Limb (tissue), 2 donors: ENCODE data around the gene NDUFA13.

Experiments
- DNase-seq, 2 donors: peaks; one replicate each; pipeline ENCODE4 v3.0.0-alpha.2; 2016; ENCODE audit errors: extremely low spot score in 2 of 2

The NDUFA13 gene

DNA sequence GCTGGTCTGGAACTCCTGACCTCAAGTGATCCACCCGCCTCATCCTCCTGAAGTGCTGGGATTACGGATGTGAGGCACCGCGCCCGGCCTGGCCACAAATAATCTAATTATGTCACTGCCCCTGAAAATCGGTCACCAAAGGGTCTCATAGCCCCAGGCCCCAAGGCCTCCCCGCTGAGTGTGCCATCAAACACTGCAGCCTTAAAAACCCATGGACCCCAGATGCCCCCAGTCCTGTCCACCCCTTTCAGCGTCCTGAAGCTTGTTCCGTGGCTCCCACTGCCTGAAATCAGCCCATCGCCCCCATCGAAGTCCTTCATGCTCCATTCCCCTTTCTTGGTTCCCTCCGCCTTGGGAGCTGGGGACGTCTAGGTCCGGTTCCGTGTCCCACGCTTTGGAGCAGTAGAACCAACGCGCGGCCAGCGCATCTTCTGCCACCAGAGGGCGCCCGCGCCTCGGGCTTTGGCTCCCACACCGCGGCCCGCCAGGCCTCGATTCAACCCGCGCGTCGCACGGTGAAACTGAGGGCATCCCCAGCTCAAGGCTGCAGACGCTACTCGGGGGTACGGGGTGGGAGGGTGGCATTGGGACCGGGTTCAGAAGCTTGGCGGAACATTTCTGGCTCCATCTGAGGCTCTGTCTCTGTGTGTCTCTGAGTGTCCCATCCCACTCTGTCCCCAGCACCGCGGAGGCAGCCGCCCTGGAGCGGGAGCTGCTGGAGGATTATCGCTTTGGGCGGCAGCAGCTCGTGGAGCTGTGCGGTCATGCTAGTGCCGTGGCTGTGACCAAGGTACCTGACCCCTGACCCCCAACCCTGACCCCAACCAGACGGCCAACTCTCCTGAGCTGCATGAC lies 16.2 kb downstream of the NDUFA13 start:
- DNase-seq, result peak in 1 of 2 donors; percentile 88

DNA sequence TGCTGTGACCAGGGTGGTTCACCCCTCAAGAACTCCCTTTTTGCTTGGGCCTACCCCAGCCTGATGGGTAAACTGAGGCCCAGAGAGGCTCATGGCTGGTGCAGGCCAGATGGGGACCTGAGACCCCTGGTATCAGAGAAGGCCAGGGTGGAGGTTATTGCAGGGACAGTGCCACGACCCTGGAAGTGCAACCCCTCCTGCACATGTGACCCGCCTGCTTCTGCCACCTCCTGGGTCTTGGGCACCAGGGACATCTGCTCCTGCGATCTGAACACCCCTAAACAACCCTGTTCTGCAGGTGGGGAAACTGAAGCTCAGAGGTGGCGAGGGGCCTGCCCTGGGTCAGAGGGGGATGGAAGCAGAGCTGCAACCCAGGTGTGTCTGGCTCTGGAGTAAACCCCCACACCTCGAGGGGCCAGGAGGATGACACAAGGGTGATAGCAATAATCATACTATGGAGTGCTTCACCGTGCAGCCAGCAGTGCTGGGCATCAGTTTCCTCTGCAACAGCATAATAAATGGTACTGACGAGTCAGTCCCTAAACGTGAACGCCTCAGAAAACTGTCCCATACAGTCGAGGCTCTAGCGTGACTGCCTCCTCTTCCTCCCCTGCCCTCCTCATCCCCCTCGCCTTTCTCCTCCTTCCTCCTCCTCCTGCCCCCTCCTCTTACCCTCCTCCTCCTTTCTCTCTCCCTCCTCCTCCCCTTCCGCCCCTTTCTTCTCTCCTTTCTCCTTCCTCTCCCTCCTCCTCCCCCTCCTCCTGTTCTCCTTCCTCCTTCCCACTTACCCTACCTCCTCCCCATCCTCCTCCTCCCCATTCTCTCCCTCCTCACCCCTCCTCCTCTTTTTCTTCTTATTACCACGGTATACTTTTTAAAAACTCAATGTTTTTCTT lies 17.0 kb downstream of the NDUFA13 start:
- peak in 1 of 2 donors; percentile 34 for DNase-seq

DNA sequence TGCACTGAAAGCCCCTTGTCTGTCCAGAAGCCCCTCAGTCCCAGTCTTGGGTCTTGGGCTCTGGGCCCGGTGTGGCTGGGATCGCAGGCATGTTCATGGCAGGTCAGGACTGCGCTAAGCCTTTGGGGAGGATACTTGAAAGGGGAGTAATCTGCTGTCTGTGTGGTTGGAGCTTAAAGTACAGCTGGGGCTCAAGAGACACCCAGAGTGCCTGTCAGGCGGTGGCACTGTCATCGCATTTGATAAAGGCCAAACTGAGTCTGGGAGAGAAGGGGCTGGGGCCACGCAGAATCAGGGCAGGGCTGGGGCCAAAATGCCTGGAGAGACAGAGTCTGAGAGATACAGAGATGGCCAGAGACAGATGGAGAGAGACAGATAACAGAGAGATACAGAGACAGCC lies 17.8 kb downstream of the NDUFA13 start:
- DNase-seq, result peak in 1 of 2 donors; percentile 41

DNA sequence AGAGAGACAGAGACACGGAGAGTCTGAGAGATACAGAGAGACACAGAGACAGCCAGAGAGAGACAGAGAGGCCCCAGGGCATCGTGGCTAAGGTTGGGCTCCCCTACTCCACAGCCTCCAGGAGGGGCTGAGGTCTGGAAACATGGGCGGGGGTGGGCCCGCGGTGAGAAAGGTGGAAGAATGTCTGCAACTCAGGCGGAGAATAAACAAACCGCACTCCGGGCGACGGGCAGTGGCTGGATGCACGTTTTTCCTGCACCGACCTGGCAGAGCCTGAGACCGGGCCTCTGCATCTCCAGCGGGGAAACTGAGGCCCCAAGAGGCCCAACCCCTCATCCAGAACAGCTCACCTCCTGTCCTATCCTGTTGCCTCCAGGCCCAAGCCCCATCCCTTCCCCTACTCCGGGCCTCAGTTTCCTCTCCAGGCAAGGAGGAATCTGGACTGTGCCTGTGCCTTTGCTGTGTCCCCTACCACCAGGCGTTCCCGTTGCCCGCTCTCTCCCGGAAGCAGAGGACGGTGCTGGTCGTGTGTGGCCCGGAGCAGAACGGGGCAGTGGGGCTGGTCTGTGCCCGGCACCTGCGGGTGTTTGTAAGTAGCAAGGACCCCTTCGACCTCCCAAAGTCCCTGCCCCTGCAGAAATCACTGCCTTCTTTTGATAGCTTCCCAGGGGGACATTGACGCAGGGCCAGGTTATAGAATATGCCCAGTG lies 18.7 kb downstream of the NDUFA13 start:
- peak in 1 of 2 donors; percentile 49 for DNase-seq

DNA sequence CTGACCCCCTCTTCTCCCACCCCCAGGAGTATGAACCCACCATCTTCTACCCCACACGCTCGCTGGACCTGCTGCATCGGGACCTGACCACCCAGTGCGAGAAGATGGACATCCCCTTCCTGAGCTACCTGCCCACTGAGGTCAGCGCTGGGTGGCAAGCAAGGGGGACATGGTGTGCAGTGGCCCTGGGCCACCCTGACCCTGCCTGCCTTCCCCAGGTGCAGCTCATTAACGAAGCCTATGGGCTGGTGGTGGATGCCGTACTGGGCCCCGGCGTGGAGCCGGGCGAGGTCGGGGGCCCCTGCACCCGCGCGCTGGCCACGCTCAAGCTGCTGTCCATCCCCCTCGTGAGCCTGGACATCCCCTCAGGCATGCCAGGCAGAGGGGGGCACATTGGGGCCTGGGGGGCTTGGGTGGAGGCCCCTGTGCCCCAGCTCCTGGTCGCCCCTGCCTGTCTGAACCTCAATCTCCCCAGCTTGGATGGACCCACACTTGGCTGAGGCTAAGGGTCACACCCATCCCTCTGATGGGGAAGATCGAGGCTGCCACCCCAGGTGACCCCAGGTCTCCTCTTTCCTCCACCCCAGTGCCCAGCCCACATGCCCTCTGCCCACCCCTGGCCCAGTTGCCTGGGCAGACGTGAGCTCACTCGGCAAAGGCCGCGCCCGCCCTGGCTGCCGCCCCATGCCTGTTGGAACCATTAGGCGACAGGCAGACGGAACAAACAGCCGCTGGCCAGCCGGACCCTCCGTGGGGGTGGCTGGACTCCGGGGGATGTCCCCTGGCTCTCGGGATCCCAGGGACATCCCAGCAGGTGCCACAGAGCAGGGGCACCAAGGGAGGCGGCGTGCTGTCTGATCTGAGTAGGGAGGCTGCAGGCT lies 19.5 kb downstream of the NDUFA13 start:
- DNase-seq, result no peak

DNA sequence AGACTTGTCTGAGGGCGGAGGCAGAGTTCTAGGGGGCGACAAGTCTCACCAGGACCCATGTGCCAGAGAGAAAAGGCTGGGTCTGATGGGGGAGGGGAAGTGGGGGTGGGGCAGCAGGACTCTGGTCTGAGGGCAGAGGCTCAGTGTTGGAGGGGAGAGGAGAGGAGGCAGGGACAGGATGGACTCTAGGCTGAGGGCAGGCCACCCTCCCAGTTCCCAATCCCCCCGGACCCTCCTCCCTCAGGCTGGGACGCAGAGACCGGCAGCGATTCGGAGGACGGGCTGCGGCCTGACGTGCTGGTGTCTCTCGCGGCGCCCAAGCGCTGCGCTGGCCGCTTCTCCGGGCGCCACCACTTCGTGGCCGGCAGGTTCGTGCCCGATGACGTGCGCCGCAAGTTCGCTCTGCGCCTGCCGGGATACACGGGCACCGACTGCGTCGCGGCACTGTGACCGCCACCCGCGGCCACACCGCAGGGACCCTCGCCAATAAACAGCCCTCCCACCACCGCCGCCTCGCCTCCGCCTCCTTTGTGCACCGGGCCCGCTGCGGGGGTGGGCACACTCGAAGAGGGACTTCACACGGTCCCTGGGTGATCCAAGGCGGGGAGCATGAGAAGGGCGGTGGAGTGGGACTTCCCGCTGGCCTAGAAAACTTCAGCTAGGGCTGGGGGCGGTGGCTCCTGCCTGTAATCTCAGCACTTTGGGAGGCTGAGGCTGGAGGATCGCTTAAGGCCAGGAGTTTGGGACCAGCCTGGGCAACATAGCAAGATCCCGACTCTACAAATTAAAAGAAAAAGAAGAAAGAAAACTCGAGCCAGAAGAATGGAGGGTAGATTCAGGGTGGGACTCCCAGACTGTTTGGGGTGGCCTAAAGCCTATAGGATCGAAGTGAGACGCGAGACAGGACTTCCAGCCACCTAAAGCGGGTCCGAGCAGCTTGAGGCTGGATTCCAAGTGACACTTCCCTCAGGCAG lies 21.3 kb downstream of the NDUFA13 start:
- DNase-seq, result peak in 1 of 2 donors; percentile 38

DNA sequence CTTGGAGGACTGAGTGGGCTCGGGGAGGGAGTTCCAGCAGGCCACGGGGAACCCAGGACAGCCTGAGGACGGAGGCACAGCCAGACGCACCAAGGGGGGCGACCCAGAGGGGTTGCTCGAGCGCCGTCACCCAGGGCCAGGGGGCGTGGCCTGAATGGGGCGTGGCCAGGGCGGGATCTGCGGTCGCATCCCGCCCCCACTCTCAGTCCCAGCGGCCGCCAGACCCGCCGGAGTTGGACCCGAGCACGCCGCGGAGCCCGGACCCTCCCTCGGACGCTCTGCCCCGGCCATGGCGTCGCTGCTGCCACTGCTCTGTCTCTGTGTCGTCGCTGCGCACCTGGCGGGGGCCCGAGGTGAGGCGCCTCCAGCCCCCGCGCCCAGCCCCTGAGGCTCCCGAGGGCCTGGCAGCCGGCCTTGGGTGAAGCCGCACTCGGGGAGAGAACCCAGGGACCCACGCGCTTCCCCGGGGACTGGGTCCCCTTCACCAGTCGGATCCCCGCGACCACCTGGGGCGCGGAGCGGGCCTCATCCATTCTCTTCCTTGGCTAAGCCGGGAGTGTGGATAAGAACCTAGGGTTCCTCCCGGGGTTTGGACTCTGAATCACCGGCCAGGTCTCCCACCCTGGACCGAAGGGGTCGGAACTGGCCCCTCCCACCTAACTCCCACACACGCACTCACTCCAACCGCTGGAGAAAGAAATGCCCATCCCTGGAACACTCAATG lies 22.2 kb downstream of the NDUFA13 start, which contains the start of gene CILP2:
CILP2 (plus strand) TSS at position 205 of the 724 bp plus-strand sequence; CDS start at position 290, 85 bp downstream.
- peak in 1 of 2 donors; percentile 77 for DNase-seq

DNA sequence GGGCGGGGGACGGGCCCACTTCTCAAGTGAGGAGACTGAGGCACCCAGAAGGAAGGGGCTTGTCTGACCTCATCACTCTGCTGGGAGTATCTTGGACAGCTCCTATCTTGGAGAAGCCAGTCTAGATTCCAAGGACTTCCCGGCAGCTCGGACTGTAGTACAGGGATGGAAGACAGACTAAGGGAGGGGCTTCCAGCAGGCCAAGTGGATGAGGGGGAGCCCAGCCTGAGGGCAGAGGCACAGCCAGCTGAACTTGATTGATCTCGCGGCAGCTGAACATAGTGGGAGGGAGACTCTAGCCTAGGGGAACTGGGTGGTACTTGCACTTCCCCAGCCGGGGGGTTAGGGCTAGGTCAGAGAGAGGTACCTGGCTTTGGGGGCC lies 22.8 kb downstream of the NDUFA13 start:
- DNase-seq, result peak in 1 of 2 donors; percentile 42

DNA sequence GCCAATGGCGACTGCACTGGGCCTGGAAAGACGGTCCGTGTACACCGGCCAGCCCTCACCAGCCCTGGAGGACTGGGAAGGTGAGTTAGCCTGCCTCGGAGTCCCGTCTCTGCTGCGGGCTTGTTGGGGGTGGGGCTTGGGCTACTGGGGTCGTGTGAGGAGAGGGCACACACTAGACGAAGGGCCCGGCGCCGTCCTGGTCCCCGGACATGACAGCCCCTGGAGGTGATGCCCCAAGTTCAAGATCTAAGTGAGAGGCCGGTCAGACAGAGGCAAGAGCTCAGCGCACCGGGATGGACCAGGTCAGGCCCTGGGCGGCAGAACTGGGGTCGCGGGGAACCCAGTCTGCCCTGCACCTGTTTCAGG lies 23.7 kb downstream of the NDUFA13 start:
- DNase-seq, result peak in 1 of 2 donors; percentile 36

DNA sequence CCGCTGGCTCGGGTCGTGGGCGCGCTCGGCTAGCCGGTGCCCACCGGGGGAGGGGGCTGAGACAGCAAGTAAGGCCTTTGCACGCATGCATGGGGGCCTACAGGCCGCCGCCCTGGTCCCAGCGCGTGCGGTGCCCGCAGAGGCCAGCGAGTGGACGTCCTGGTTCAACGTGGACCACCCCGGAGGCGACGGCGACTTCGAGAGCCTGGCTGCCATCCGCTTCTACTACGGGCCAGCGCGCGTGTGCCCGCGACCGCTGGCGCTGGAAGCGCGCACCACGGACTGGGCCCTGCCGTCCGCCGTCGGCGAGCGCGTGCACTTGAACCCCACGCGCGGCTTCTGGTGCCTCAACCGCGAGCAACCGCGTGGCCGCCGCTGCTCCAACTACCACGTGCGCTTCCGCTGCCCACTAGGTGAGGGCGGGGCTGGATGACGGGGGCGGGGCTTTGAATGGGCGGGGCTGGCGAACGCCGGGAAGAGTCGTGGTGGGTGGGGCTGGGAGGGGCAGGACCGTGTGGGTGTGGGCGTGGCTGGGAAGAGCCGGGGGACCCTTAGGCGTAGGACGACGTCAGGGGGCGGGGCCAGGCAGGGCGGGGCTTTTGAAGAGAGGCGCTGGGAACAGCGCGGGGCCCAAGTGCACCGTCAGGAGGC lies 24.2 kb downstream of the NDUFA13 start:
- peak in 1 of 2 donors; percentile 89 for DNase-seq

DNA sequence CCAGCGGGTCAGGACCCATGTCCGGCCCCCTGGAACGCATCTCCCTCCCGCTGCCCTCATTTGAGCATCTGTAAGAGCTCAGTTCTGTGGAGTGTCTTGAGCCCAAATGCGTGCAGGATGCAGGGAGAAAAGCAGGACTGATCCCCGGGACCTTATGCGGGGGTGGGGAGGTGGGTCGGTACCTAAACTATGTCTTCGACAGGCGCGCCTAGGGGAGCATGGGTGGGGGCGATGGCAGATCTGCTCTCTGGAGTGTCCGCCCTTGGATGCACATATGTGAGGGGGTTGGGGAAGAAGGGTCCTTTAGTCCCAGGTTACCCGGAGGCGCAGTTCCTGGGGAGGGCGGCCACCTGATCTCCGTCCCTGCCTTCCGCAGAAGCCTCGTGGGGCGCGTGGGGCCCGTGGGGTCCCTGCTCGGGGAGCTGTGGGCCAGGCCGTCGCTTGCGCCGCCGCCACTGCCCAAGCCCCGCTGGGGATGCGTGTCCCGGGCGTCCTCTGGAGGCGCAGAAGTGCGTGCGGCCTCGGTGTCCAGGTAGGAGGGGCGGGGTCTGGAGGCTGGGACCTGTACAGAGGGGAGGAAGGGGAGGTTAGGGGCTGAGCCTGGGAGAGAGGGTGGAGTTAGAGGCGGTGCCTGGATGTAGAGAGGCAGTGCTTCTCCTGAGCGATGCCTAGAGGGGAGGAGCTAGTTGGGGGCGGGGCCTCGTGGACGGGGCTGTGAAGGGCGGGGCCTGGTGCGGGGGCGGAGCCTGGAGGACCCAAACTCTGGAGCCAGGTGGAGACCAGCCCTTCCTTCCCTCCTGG lies 24.9 kb downstream of the NDUFA13 start:
- peak in 1 of 2 donors; percentile 77 for DNase-seq

DNA sequence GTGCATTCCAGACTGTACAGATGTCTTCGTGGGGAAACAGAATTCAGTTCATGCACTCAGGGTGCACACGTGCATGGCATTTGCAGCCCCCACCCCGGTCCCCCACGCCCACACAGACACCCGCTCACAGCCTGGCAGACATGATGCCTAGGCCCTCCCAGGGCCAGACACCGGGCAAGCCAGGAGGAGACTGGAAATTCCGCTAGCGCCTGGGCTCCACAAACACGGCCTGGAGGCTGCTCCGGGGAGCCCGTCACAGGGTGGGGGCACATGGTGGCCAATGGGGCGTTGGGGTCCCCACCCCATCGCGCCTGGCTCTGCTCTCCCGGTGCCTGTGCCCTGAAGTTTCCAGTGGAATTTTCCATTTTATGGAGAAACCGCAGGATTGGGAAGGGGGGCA lies 25.6 kb downstream of the NDUFA13 start:
- DNase-seq, result no peak

DNA sequence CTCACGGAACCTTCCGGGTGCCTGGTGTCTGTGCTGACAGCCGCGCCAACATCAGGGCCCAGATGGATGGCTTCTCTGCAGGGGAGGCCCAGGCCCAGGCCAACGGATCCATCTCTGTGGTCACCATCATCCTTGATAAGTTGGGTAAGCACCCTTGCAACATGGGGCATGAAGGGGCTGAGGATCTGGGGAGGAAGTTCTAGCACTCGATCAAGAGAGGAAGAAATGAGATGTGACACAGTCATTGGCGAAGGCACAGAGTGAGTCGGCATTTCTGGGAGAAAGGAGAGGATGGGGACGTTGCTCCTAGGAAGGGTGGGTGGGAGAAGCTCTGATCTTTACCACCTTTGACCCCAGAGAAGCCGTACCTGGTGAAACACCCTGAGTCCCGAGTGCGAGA lies 26.5 kb downstream of the NDUFA13 start:
- no peak for DNase-seq

DNA sequence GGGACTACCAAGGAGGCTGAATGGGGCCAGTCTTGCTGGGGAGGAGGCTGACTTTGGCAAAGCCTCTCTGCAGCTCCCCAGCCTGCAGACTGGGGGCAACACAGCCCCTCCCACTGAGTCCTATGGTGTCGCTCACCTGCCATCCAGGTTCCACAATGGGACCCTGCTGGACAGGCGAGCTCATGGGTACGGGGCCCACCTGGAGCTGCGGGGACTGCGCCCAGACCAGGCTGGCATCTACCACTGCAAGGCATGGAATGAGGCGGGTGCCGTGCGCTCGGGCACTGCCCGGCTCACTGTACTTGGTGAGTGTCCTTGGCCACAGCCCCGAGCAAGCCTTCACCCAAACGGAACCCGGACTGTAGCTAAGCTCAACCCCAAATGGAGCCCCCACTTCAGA lies 27.1 kb downstream of the NDUFA13 start:
- peak in 1 of 2 donors; percentile 24 for DNase-seq

DNA sequence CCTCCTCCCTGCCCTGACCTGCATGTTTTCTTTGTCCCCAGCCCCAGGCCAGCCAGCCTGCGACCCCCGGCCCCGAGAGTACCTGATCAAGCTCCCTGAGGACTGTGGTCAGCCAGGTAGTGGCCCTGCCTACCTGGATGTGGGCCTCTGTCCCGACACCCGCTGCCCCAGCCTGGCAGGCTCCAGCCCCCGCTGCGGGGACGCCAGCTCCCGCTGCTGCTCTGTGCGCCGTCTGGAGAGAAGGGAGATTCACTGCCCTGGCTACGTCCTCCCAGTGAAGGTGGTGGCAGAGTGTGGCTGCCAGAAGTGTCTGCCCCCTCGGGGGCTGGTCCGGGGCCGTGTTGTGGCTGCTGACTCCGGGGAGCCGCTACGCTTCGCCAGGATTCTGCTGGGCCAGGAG lies 27.6 kb downstream of the NDUFA13 start:
- peak in 1 of 2 donors; percentile 26 for DNase-seq

DNA sequence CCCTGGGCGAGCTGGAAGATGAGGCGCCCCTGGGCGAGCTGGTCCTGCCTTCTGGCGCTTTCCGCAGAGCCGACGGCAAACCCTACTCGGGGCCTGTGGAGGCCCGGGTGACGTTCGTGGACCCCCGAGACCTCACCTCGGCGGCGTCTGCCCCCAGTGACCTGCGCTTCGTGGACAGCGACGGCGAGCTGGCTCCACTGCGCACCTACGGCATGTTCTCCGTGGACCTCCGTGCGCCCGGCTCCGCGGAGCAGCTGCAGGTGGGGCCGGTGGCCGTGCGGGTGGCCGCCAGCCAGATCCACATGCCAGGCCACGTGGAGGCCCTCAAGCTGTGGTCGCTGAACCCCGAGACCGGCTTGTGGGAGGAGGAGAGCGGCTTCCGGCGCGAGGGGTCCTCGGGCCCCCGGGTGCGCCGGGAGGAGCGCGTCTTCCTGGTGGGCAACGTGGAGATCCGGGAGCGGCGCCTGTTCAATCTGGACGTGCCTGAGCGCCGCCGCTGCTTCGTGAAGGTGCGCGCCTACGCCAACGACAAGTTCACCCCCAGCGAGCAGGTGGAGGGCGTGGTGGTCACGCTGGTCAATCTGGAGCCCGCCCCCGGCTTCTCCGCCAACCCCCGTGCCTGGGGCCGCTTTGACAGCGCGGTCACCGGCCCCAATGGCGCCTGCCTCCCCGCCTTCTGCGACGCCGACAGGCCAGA lies 28.4 kb downstream of the NDUFA13 start:
- DNase-seq, result no peak
